HG03571 (cell line): ENCODE results near the gene HEXB.
"Not testable (repeated sequence)": the region's sequence is repeated elsewhere in the genome, so short reads cannot be mapped to it uniquely, and the experiment has no call there.

Source experiments
- ATAC-seq: cut with Tn5 transposase; IDR thresholded peaks from one replicate; pipeline ENCODE4 v1.9.1; 2021; ENCODE audit not compliant: unreplicated experiment

Gene HEXB

GRCh38 chr5:74725331-74725730 lies 40.3 kb downstream of the HEXB start:
- ATAC-seq: no peak

- ATAC-seq: no peak
Measured at GRCh38 chr5:74736759-74737158, 51.7 kb downstream of the HEXB start.

- ATAC-seq: no peak
Measured at GRCh38 chr5:74738406-74738805, 53.4 kb downstream of the HEXB start.

- not testable (repeated sequence) for ATAC-seq
Measured at GRCh38 chr5:74748742-74749141, 63.7 kb downstream of the HEXB start.

- ATAC-seq: no peak
Measured at GRCh38 chr5:74761241-74761640, 76.2 kb downstream of the HEXB start.

- no peak for ATAC-seq
Measured at GRCh38 chr5:74762599-74762998, 77.6 kb downstream of the HEXB start.

GRCh38 chr5:74763504-74763903 lies 78.5 kb downstream of the HEXB start:
- no peak for ATAC-seq

GRCh38 chr5:74765201-74765600 lies 80.2 kb downstream of the HEXB start:
- ATAC-seq: no peak

- ATAC-seq: no peak
Measured at GRCh38 chr5:74765929-74766328, 80.9 kb downstream of the HEXB start.

GRCh38 chr5:74766418-74766848 lies 81.4 kb downstream of the HEXB start:
- peak; percentile 42 for ATAC-seq

- ATAC-seq: peak; percentile 83
Measured at GRCh38 chr5:74766849-74767578, 82.0 kb downstream of the HEXB start, which contains the start of the genes GFM2 and NSA2. TSS of gene GFM2 (minus strand) at chr5:74767117. CDS start at chr5:74763742, 3,375 bp downstream. TSS of gene NSA2 (plus strand) at chr5:74767249. CDS start at chr5:74767361, 112 bp downstream.

GRCh38 chr5:74767579-74767913 lies 82.5 kb downstream of the HEXB start:
- ATAC-seq: peak; percentile 14
